WI38 (cell line): Measurements from ENCODE around the gene FAM193A.

Experiments used
- H3K4me3 ChIP-seq: 2 replicates; pipeline ENCODE4 v1.5.1; 2011; ENCODE audit warnings: low read depth, mild to moderate bottlenecking, control low read depth, low read length
- TF ChIP-seq, protein P1 (sequence below): IDR thresholded peaks from 2 replicates; pipeline ENCODE4 v1.5.1; 2012; ENCODE audit warnings: low read depth, mild to moderate bottlenecking, control low read depth, low read length

The FAM193A gene

DNA sequence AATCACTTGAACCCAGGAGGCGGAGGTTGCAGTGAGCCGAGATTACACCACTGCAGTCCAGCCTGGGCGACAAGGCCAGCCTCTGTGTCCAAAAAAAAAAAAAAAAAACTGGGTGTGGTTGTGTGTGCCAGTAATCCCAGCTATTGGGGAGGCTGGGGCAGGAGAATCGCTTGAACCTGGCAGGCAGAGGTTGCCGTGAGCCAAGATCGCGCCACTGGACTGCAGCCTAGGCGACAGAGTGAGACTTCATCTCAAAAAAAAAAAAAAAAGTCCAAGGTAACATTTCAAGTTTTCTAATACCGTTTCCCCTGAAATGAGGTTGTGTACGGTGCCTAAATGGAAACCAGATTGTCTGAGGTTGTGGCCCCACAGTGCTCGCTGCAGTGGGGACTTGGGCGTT lies 35.6 kb downstream of the FAM193A start:
- no peak overlapping the region for H3K4me3 ChIP-seq
- TF ChIP-seq, protein P1, sequence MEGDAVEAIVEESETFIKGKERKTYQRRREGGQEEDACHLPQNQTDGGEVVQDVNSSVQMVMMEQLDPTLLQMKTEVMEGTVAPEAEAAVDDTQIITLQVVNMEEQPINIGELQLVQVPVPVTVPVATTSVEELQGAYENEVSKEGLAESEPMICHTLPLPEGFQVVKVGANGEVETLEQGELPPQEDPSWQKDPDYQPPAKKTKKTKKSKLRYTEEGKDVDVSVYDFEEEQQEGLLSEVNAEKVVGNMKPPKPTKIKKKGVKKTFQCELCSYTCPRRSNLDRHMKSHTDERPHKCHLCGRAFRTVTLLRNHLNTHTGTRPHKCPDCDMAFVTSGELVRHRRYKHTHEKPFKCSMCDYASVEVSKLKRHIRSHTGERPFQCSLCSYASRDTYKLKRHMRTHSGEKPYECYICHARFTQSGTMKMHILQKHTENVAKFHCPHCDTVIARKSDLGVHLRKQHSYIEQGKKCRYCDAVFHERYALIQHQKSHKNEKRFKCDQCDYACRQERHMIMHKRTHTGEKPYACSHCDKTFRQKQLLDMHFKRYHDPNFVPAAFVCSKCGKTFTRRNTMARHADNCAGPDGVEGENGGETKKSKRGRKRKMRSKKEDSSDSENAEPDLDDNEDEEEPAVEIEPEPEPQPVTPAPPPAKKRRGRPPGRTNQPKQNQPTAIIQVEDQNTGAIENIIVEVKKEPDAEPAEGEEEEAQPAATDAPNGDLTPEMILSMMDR, result no peak

DNA sequence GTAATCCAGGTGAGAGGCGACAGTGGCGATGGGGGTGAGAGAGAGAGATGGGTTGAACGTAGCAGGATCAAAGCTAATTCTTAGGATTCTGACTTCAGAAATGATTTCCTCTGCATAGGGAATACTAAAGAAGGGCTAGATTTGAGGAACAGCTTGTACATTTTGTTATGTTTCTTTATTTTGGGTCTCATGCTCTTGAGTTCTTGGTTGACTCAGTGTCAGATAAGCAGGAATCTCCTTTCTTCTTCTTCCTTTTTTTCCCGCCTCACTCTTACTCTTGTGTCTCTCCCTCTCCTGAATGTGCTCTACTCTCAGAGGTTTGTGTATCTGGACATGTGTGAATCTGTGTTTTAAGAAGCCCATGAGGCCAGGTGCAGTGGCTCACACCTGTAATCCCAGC lies 36.4 kb downstream of the FAM193A start:
- TF ChIP-seq, protein P1, result no peak
- no peak overlapping the region for H3K4me3 ChIP-seq

DNA sequence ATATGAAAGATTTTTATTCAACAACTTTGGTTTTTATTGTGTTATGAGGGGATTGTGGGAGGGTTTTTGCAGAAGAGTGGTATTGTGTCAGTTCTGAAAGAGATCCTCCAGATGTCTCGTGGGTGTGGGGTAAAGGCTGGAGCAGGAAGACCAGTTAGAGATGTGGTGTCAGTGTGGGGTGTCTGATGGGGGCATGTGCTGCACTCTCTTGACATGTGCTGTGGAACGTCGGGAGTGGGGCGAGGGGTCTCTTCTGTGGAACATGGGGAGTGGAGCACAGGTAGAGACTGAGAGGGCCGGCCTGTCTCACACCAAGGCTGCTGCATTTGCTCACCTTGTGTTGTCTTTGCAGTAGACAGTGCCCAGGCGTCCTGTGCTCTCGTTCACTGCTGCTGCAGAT lies 37.6 kb downstream of the FAM193A start:
- H3K4me3 ChIP-seq, result no peak overlapping the region
- TF ChIP-seq, protein P1, result no peak

DNA sequence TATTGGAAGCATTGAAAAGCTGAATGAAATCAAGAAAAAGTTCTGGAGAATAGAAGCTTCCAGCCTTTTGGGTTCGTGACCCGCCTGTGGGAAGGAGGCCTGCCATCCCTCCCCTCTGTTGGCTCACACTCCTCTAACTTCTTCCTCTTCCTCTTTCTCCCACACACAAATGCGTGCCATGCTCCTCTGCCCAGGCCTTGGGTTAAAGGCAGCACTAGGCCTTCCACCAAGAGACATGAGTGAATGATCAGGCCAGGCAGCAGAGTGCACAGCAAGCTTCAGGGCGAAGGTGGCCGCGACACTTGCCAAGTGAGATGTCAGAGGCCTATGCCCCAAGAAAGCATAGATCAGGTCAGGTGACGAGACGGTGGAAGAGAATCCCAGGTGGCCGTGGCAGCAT lies 38.4 kb downstream of the FAM193A start:
- TF ChIP-seq, protein P1, result no peak
- H3K4me3 ChIP-seq, result no peak overlapping the region

DNA sequence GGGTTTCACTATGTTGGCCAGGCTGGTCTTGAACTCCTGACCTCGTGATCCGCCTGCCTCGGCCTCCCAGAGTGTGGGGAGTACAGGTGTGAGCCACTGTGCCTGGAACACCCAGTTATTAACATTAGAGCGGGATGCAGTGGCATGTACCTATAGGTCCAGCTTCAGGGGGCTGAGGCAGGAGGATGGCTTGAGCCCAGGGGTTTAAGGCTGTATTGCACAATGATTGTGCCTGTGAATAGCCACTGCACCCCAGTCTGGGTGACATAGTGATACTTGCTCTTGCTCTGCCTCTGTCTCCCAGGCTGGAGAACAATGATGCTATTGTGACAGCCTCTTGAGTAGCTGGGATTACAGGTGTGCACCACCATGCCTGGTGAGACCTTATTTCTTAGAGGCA lies 39.8 kb downstream of the FAM193A start:
- TF ChIP-seq, protein P1, result no peak

DNA sequence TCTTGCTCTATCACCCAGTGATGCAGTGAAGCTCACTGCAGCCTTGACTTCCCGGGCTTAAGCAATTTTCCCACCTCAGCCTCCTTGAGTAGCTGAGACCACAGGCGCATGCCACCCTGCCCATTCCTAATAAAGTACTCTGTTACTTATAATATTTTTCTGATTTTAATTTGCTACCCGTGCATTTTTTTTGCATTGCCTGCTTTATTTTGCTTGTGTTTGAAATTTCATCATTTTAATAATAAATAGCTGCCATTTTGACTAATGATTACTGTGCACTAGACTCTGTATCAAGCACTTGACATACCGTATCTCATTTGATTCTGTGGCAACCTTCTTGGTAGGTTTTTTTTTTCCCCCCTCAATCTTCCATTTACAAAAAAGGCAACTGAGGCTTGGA lies 41.7 kb downstream of the FAM193A start:
- TF ChIP-seq, protein P1, result no peak
- H3K4me3 ChIP-seq, result no peak overlapping the region

More for the DNA sequence above, 39.8 kb downstream of the FAM193A start:
- no peak overlapping the region for H3K4me3 ChIP-seq

DNA sequence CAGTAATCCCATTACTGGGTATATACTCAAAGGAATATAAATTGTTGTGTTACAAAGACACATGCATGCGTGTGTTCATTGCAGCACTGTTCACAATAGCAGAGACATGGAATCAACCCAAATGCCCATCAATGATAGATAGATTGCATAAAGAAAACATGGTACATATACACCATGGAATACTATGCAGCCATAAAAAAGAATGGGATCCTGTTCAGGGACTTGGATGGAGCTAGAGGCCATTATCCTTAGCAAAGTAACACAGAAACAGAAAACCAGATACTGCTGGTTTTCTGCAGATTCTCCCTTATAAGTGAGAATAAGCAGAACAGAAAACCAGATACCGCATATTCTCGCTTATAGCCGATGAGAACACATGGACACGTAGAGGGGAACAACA lies 43.5 kb downstream of the FAM193A start:
- H3K4me3 ChIP-seq, result no peak overlapping the region
- TF ChIP-seq, protein P1, result no peak
